Dermis microvascular lymphatic vessel endothelial cell (primary cell): ENCODE measurements around the gene DNA2. TPM values are rescaled to one million over a fixed set of nuclear protein-coding genes. Genes with fewer than 3 reads are reported as not detected.
A peak's percentile ranks its signal among the peaks of the same experiment; 100 is the strongest.
"Not testable (repeated sequence)": the region's sequence is repeated elsewhere in the genome, so short reads cannot be mapped to it uniquely, and the experiment has no call there.

ENCODE experiments used
- DNase-seq, 2 donors: peaks; one replicate each; pipeline versions ENCODE4 v3.0.0 to v3.0.0-alpha.2; 2010; ENCODE audit warnings: low read depth in 2 of 2
- total RNA-seq: library from RNA; depleted of rRNA; stranded (reverse); fragments of >200 nt; gene quantifications from 2 replicates; pipeline ENCODE4 v1.2.1, GENCODE V29; 2014

DNA2 gene
- total RNA-seq: 3.7 and 8.9 TPM in 2 replicates

DNA sequence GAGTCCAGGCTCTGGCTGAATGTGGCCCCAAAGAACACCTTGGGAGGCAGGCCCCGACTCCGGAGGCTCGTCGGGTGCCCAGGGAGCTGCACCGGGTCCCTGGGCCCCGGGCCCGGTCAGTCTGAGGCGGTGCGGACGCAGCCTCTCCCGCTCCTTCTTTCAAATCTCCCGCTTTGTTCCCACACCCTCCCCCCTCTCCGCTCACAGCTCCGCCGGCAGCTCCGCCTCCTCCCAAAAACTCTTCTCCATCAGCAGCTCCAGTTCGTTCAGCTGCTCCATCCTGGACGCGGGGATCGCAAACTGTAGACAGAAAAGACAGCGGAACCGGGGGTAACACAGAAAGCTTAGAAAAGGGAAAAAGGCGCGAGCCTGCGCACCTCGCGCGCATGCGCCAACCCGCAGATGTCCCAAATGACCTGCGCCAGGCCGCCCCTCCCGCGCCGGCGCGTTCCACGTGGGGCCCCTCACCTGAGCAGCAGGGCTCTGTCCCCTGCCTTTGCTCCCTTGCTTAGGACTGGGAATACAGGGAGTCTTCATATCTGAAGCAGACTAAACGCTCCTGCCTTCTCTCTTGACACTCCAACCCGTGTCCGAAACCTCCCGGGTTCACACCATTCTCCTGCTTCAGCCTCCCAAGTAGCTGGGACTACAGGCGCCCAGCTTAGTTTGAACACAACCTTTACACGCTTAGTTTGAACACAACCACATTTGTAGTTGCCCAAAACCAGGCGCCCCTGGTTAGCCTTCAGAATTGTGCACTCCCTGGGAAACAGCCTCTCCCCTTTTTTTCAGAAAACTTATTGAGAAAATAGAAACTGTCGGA is at the start of gene DNA2:
Gene DNA2 (minus strand): TSS at position 388 of the 823 bp plus-strand sequence. CDS start 109 bp downstream, at position 279.
- peak; percentile 35 to 56 for DNase-seq

DNA sequence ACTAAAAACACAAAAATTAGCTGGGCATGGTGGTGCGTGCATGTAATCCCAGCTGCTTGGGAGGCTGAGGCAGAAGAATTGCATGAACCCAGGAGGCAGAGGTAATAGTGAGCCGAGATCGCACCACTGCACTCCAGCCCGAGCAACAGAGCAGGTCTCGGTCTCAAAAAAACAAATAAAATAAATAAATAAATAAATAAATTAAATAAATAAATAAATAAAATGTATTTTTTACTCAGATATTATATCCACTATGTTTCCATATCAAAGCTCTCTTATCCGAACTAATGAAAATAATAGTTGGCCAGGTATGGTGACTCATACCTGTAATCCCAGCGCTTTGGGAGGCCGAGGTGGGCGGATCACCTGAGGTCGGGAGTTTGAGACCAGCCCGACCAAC is 46.8 kb upstream of the DNA2 start:
- not testable (repeated sequence) for DNase-seq

DNA sequence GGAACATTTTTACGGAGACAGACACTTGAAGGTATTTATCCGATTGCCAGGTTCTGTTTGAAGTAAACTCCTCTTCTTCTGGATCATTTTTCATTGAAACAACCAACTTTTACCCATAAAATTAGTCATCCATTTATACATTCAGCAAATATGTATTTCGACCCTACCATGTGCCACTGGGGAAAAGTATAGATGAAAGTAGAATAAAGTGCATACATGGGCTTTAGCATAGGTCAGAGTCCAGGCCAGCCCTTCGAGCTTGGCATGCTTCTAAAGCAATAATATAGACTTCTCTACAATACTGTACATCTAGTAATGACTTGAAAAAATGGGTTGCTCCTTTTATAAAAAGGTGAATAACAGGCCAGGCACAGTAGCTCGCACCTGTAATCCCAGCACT is 45.4 kb upstream of the DNA2 start:
- DNase-seq: no peak

DNA sequence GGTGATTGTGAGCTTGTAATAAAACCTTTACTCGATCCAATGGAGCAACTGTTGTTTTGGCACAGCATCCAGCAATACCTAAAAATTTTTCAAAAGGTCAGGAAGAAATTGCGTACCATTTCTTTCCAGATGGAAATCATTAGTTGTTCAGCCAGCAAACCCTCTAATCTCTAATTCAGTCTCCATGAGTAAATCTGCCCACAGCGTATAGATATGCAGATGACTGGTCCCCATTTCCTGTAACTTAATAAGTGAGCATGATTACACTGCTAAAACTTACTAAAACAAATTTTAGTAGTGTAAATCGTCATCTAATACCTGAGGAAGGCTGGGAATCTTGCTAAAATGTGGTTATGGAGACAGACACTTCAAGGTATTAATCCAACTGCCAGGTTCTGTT is 45.0 kb upstream of the DNA2 start:
- DNase-seq: no peak

GRCh38 chr10:68516216-68516615 is 44.4 kb upstream of the DNA2 start:
- DNase-seq: not testable (repeated sequence)

DNA sequence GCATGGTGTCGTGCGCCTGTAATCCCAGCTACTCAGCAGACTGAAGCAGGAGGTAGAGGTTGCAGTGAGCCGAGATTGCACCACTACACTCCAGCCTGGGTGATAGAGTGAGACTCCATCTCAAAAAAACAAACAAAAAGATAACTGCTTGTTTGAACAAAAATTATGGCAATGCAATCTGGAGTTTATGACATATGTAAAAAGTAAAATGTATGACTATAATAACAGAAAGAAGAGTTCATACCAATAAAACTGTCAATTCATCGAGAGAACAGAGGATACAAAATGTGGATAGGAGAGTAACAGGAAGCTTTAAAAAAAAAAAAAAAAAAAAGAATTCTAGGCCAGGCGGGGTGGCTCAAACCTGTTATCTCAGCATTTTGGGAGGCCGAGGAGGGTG is 36.3 kb upstream of the DNA2 start:
- no peak for DNase-seq

DNA sequence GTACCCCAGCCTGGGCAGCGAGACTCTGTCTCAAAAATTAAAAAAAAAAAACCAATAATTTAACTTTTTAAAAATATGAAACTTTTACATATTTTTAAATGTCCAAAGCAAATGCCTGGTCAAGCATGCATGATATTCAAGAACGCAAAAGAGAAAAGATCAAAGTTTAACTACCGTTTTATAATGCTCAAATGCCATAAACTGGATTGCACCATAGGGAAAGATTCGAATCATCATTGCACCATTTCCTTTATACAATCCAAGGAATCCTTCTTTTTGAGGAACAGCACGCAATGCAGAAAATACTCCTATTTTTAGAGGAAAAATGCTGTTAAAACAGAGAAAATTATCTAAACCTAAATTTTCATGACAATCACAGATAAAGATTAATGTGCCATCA is 34.6 kb upstream of the DNA2 start:
- no peak for DNase-seq

DNA sequence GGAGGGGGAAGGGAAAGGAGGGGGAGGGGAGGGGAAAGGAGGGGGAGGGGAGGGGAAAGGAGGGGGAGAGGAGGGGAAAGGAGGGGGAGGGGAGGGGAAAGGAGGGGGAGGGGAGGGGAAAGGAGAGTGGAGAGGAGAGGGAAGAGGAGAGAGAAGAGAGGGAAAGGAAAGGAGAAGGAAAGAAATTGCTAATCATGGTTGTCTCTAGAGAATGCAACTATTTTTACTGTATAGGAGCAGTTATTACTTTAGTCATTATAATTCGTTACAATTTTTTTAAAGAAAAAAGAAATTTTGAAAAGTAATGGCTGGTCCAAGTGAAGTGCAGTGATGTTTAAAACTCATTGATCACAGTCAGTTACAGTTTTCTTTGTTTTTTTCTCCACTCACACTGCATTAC is 31.1 kb upstream of the DNA2 start:
- no peak for DNase-seq

DNA sequence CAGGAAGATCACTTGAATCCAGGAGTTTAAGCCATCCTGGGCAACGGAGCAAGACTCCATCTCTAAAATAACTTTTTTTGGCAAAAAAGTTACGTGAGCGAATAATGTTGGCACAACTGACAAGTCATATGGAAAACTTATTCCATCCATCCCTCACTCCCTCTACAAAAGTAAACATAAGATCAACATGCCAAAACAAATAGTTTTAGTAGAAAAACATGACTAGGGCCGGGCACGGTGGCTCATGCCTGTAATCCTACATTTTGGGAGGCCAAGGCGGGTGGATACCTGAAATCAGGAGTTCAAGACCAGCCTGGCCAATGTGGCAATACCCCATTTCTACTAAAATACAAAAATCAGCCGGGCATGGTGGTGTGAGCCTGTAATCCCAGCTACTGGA is 29.9 kb upstream of the DNA2 start:
- DNase-seq: peak in 1 of 2 donors; percentile 2

GRCh38 chr10:68499544-68499943 is 27.8 kb upstream of the DNA2 start:
- DNase-seq: no peak

GRCh38 chr10:68496072-68496471 is 24.3 kb upstream of the DNA2 start:
- DNase-seq: no peak

GRCh38 chr10:68492118-68492517 is 20.3 kb upstream of the DNA2 start:
- no peak for DNase-seq

DNA sequence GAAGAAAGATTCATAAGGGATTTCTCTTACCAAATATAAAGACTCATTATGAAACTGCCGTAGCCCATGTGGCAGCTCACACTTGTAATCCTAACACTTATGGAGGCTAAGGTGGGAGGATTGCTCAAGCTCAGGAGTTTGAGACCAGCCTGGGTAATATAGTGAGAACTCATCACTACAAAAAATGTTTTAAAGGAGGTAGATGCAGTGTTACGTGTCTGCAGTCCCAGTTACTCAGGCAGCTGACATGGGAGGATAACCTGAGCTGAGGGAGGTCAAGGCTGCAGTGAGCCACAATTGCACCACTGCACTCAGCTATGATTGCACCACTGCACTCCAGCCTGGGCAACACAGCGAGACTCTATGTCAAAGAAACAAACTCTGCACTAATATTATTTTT is 18.1 kb upstream of the DNA2 start:
- DNase-seq: no peak

DNA sequence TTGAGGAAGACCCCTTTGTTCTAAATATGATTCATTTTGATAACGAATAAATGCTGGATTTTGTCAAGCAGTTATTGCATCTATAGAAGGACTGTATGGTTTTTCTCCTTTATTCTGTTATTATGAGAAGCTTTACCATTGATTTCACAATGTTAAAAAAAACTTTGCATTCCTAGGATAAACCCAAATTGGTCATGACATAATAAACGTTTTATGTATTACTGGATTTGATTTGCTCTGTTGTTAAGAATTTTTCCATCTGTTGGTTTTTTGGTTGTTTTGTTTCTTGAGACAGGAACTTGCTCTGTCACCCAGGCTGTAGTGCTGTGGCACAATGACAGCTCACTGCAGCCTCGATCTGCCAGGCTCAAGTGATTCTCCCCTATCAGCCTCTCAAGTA is 2.2 kb upstream of the DNA2 start:
- DNase-seq: no peak

- DNase-seq: no peak
These were observed 649 bp downstream of the DNA2 start for GRCh38 chr10:68471063-68471585.

- DNase-seq: no peak
These were observed 1.5 kb downstream of the DNA2 start for GRCh38 chr10:68470300-68470699.

- DNase-seq: no peak
These were observed 1.9 kb downstream of the DNA2 start for GRCh38 chr10:68469838-68470237.

DNA sequence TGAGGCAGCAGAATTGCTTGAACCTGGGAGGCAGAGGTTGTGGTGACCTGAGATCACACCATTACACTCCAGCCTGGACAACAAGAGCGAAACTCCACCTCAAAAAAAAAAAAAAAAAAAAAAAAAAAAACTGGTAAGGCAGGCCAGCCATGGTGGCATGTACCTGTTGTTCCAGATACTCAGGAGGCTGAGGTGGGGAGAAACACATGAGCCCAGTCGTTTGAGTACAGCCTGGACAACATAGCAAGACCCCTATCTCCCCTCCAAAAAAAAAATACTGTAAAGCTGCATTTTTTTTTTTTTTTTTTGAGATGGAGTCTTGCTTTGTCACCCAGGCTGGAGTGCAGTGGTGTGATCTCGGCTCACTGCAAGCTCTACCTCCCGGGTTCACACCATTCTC is 7.0 kb downstream of the DNA2 start:
- DNase-seq: not testable (repeated sequence)

DNA sequence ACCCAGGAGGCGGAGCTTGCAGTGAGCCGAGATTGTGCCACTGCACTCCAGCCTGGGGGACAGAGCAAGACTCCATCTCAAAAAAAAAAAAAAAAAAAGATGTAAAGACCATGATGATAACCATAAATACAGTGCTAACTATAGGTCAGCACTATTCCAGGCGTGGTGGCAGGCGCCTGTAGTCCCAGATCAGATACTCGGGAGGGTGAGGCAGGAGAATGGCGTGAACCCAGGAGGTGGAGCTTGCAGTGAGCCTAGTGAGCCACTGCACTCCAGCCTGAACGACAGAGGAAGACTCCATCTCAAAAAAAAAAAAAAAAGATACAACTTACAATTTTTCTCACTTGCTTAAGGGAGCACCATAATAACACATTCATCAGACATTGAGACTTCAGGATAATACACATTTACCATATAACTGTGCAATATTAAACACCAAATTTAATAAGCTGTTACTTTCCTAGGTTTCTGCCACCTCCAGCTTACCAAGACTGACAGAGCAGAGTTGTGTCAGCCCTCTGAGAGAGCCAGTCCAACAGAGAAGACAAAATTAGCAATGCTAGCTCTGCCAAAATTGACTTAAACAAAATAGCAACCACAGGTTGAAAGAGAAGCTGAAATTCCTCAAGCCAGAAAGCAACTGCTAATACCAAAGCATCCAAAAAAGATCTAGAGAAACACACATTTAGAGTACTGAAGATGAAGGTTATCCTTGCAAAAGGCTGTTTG is 8.2 kb downstream of the DNA2 start:
- no peak for DNase-seq

DNA sequence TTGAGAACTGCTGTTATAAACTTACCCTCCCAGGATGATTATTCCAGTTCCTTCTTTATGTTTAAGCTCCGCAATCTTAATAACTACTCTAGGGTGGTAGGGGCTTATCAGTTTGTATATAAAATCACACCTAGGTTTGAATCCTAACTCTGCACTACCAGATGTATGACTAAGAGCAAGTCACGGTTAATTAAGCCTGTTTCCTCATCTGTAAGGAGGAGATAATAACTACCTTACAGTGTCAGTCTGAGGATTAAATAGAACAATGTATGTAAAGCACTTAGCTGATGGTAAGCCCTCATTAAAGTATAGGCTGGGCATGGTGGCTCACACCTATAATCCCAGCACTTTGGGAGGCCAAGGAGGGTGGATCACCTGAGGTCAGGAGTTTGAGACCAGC is 9.2 kb downstream of the DNA2 start:
- no peak for DNase-seq

DNA sequence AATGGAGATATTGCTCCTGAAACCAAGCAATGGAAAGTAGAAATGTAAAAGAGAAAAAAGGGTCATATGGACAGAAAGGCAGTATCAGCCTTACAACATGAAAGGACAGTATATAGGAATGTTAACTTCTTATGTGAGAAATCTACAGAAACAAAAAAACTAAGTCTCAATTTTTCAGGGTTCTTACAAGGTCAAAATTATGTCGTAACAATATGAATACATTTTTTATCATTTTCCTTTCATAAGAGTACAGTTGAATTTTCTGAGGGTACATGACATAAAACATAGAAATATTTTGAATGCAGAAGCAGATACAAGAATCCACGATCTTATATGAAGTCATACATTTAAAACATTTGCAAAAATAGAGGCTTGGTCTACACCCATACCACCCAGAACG is 10.7 kb downstream of the DNA2 start:
- DNase-seq: no peak

DNA sequence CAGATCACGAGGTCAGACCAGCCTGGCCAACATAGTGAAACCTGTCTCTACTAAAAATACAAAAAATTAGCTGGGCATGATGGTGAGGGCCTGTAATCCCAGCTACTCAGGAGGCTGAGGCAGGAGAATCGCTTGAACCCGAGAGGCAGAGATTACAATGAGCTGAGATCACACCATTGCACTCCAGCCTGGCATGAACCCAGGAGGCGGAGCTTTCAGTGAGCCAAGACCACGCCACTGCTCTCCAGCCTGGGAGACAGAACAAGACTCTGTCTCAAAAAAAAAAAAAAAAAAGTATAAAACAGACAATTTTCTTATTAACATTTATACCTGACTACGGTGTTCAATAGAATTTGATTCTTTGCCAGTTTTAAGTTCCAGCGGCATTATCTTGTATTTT is 22.1 kb downstream of the DNA2 start:
- DNase-seq: not testable (repeated sequence)

- DNase-seq: no peak
These were observed 25.6 kb downstream of the DNA2 start for GRCh38 chr10:68446179-68446578.
